Ascending aorta (tissue), 2 donors: ENCODE measurements around the gene CNPY3. TPM values are rescaled to one million over a fixed set of nuclear protein-coding genes. Genes with fewer than 3 reads are reported as not detected.
"Not testable (repeated sequence)": the region's sequence is repeated elsewhere in the genome, so short reads cannot be mapped to it uniquely, and the experiment has no call there.

Source experiments
- DNase-seq, 2 donors: peaks; one replicate each; pipeline ENCODE4 v3.0.0-alpha.2; 2019; ENCODE audit warnings: low spot score in 2 of 2
- H3K27ac ChIP-seq, 2 donors: fragments of 200-600 bp; sonication (generic); one replicate each; pipeline ENCODE4 v1.5.1; 2016 to 2017; ENCODE audit warnings: mild to moderate bottlenecking in 1 of 2
- H3K27me3 ChIP-seq: fragments of 200-600 bp; sonication (generic); one replicate; pipeline ENCODE4 v1.5.1; 2017
- H3K36me3 ChIP-seq, 2 donors: fragments of 200-600 bp; sonication (generic); one replicate each; pipeline ENCODE4 v1.5.1; 2016
- H3K4me1 ChIP-seq, 2 donors: fragments of 200-600 bp; sonication (generic); one replicate each; pipeline ENCODE4 v1.5.1; 2016 to 2017; ENCODE audit warnings: mild to moderate bottlenecking in 1 of 2
- H3K4me3 ChIP-seq, 2 donors: fragments of 200-600 bp; sonication (generic); one replicate each; pipeline ENCODE4 v1.5.1; 2016 to 2017; ENCODE audit warnings: mild to moderate bottlenecking in 1 of 2
- H3K9me3 ChIP-seq, 2 donors: fragments of 200-600 bp; sonication (generic); one replicate each; pipeline ENCODE4 v1.5.1; 2016
- intact Hi-C: fragments of 100-400 bp; cut with DNase I; formaldehyde crosslinking; loops from one replicate; pipeline ENCODE4 v1.15.1; 2023
- total RNA-seq: library from RNA; depleted of rRNA; stranded (reverse); fragments of >200 nt; gene quantifications from one replicate; pipeline ENCODE4 v1.1.0, GENCODE V29; 2016
- TF ChIP-seq, protein P1 (sequence below), 3 experiments: fragments of 200-600 bp in 2 of 3; fragments of 450-650 bp in 1 of 3; sonication (generic) in 2 of 3; IDR thresholded peaks; one replicate each; pipeline ENCODE4 v1.5.1; 2016 to 2019; ENCODE audit warnings: antibody characterized with exemption in 3 of 3, mild to moderate bottlenecking in 1 of 3, moderate library complexity in 1 of 3

The CNPY3 gene
- 49.6 TPM for total RNA-seq

- Histone ChIP-seq H3K27me3 (no peaks in the 10 kb centered on the region), H3K27ac (peak within 1 kb of the TSS; percentile 81 to 87), H3K4me1 (peaks cover 0 to 12% of the 10 kb centered on the region in 2 donors), H3K36me3 (peaks cover under 1 to 1% of the 10 kb centered on the region in 2 donors), H3K4me3 (peak within 1 kb of the TSS; percentile 69 to 79), H3K9me3 (no peaks in the 10 kb centered on the region)
- TF ChIP-seq, protein P1, sequence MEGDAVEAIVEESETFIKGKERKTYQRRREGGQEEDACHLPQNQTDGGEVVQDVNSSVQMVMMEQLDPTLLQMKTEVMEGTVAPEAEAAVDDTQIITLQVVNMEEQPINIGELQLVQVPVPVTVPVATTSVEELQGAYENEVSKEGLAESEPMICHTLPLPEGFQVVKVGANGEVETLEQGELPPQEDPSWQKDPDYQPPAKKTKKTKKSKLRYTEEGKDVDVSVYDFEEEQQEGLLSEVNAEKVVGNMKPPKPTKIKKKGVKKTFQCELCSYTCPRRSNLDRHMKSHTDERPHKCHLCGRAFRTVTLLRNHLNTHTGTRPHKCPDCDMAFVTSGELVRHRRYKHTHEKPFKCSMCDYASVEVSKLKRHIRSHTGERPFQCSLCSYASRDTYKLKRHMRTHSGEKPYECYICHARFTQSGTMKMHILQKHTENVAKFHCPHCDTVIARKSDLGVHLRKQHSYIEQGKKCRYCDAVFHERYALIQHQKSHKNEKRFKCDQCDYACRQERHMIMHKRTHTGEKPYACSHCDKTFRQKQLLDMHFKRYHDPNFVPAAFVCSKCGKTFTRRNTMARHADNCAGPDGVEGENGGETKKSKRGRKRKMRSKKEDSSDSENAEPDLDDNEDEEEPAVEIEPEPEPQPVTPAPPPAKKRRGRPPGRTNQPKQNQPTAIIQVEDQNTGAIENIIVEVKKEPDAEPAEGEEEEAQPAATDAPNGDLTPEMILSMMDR (IDR thresholded peaks at IDR 0.05), result no peak
- intact Hi-C loops, result loop anchor here (2.0 kb wide), 5 partner anchors 28 to 124 kb away; partner anchors contain the start of genes CUL7, GNMT, KLHDC3 and PEX6
- DNase-seq, result peak; percentile 86 to 97
Observed at GRCh38 chr6:42928986-42929820, at the start of gene CNPY3. Gene CNPY3 (plus strand): TSS chr6:42929480. CDS start chr6:42929571, 91 bp downstream.

DNA sequence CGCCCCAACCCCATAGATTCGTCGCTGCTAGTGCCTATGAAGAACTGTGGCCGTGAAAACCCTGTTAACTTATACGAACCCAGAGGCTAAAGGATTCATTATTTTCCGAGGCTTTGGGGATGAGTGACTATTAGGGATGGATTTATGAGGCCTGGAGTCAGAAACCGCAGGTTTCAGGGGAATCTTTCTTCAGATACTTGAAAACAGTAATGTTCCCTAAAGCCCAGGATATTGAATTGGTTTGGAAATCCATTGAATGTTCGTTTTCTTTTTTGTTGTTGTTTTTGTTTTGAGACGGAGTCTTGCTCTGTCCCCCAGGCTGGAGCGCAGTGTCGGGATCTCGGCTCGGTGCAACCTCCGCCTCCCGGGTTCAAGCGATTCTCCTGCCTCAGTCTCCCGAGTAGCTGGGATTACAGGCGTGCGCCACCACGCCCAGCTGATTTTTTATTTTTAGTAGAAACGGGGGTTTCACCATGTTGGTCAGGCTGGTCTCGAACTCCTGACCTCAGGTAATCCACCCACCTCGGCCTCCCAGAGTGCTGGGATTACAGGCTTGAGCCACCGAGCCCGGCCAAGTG, 49.0 kb upstream of the CNPY3 start:
- H3K27me3 ChIP-seq, H3K9me3 ChIP-seq, DNase-seq, intact Hi-C loops: not testable (repeated sequence)
- peak overlapping the region; percentile 65 to 66 for H3K4me3 ChIP-seq
- peak overlapping the region; percentile 85 to 95 for H3K27ac ChIP-seq
- peaks cover 5 to 18% of the 10 kb centered on the region in 2 donors for H3K4me1 ChIP-seq
- peaks cover 35 to 36% of the 10 kb centered on the region in 2 donors for H3K36me3 ChIP-seq

GRCh38 chr6:42880871-42881270, 48.4 kb upstream of the CNPY3 start:
- intact Hi-C loops, result not testable (repeated sequence)
- H3K36me3 ChIP-seq, result peaks cover 41 to 42% of the 10 kb centered on the region in 2 donors

GRCh38 chr6:42885702-42886101, 43.6 kb upstream of the CNPY3 start:
- peaks cover 57 to 58% of the 10 kb centered on the region in 2 donors for H3K36me3 ChIP-seq

More at GRCh38 chr6:42880871-42881270, 48.4 kb upstream of the CNPY3 start:
- not testable (repeated sequence) for H3K27me3 ChIP-seq, DNase-seq, H3K9me3 ChIP-seq
- Histone ChIP-seq H3K4me1 (peaks cover 5 to 18% of the 10 kb centered on the region in 2 donors), H3K4me3 (peak overlapping the region; percentile 65 to 66), H3K27ac (peak overlapping the region; percentile 85 to 95)

GRCh38 chr6:42888201-42888600, 41.1 kb upstream of the CNPY3 start:
- H3K27me3 ChIP-seq, H3K4me3 ChIP-seq, intact Hi-C loops, H3K4me1 ChIP-seq, H3K9me3 ChIP-seq, DNase-seq, H3K27ac ChIP-seq: not testable (repeated sequence)
- peaks cover 43% of the 10 kb centered on the region in 2 donors for H3K36me3 ChIP-seq

More at GRCh38 chr6:42885702-42886101, 43.6 kb upstream of the CNPY3 start:
- no peak for DNase-seq
- TF ChIP-seq, protein P1 (IDR thresholded peaks at IDR 0.05), result no peak
- intact Hi-C loops, result no loop called here
- Histone ChIP-seq H3K4me3 (no peak overlapping the region), H3K27me3 (no peaks in the 10 kb centered on the region), H3K9me3 (no peaks in the 10 kb centered on the region), H3K27ac (no peak overlapping the region), H3K4me1 (peaks cover 0 to 10% of the 10 kb centered on the region in 2 donors)

DNA sequence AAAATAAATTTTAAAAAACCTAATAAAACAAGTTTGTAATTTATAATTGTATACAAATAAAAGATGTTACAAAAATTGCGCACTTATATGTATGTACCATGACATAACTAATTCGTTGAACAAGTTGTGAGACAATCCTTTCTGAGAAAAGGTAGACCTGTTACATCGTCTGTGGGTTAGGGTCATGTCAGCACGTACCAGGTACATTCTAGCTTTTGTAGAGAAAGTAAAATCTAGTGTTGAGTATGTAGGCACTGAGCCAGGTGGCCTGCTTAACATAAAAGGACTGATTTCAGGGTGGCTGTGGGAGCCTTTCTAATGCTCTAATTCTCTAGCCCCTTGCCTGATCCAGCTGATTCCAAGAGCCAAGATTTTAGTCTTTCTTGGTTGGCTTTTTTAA, 39.5 kb upstream of the CNPY3 start:
- H3K27me3 ChIP-seq, result no peaks in the 10 kb centered on the region
- H3K36me3 ChIP-seq, result peaks cover 27% of the 10 kb centered on the region in 2 donors
- intact Hi-C loops, result no loop called here
- no peak for DNase-seq
- TF ChIP-seq, protein P1 (IDR thresholded peaks at IDR 0.05), result no peak
- H3K9me3 ChIP-seq, result no peaks in the 10 kb centered on the region
- H3K4me1 ChIP-seq, result peaks cover 0 to 5% of the 10 kb centered on the region in 2 donors
- peak overlapping the region; percentile 84 to 91 for H3K27ac ChIP-seq
- H3K4me3 ChIP-seq, result peak overlapping the region; percentile 86 to 94
